NCI-H748 (cell line): ENCODE measurements around the gene CALHM1.
"Not testable (repeated sequence)": the region's sequence is repeated elsewhere in the genome, so short reads cannot be mapped to it uniquely, and the experiment has no call there.

Experiments used
- DNase-seq: peaks from one replicate; lab custom pipeline; 2025; ENCODE audit not compliant: unreplicated experiment; lab: John Stamatoyannopoulos, UW

CALHM1 gene

GRCh38 chr10:103486635-103487409, 28.1 kb upstream of the CALHM1 start:
- DNase-seq, result not testable (repeated sequence)

GRCh38 chr10:103481974-103482531, 23.4 kb upstream of the CALHM1 start:
- DNase-seq, result peak; percentile 55

DNA sequence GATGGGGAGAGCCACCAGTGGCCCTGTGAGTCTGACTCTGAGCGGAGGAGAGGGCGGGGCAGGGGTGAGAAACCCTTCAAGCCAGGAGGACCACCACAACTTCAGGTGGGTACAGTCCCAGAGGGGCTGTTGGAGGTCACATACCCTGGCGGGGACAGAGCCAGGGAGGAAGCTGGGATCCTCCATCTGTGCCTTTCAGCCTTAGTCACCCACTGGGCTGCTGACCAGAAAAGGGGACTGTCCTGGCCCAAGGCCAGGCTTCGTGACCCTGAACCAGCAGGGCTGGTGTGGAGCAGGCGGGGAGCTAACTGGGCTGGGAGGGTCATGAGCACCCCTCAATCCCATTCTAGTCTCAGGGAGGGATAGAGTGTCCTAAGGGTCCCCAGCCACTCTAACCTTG, 21.8 kb upstream of the CALHM1 start:
- no peak for DNase-seq

- no peak for DNase-seq
Measured at GRCh38 chr10:103479135-103479534, 20.4 kb upstream of the CALHM1 start, which contains the start of gene CALHM3. CALHM3 (minus strand) TSS chr10:103479240; CDS start chr10:103479032, 208 bp downstream.

- no peak for DNase-seq
Measured at GRCh38 chr10:103478671-103479070, 20.0 kb upstream of the CALHM1 start.

- no peak for DNase-seq
Measured at GRCh38 chr10:103476046-103476768, 17.5 kb upstream of the CALHM1 start.

DNA sequence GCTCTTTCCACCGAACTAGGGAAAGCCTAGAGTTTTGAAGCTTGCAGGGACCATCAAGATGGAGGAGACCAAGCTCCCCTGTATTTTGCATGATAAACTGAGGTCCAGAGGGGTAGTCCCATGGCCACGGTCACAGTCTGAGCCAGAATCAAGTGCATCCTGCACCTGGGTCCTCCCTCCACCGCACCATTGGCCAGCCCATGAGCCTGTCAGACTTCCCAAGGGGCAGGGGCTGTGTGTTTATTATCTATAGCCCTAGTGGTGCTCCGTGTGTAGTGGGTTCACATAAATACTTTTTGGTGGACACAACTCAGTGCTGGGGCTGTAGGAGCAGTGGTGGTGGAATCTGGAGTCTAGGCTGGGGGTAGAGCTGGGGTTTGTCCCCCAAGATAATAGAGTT, 16.7 kb upstream of the CALHM1 start:
- DNase-seq, result no peak

DNA sequence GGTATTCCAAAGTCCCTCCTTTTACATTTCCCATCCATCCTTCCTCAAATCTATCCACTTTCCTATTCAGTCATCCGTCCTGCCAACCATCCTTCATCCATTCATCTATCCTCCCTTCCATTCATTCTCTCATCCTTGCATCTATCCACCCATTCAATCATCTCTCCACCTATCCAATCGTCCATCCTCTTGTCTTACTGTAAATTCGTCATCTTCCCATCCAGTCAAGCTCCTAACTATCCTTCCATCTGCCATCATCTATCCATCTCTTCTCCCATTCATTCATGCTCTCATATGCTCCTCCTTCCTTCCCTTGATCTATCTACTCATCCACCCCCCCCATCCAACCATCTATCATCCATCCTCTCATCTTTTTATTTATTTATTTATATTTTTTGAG, 15.4 kb upstream of the CALHM1 start:
- DNase-seq, result no peak

GRCh38 chr10:103473261-103473671, 14.6 kb upstream of the CALHM1 start:
- DNase-seq, result no peak

DNA sequence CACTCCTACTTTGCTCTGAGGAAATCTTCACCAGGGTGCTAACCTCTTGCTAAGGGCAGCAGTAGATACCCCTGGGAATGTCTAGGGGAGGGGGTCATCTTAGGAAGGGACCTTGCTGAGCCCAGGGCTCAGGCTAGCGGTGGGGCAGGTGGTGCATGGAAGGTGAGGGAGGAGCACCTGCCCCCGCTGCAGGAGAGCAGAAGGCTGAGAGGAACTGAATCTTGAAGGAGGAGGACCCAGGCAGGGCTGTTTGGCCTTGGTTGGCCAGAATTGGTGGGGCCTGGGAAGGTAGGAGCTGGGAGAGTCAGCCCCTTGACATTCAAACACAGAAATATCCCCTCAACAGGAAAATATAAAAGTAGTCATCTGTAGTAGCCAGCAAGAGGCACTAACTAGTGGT, 13.3 kb upstream of the CALHM1 start:
- no peak for DNase-seq

DNA sequence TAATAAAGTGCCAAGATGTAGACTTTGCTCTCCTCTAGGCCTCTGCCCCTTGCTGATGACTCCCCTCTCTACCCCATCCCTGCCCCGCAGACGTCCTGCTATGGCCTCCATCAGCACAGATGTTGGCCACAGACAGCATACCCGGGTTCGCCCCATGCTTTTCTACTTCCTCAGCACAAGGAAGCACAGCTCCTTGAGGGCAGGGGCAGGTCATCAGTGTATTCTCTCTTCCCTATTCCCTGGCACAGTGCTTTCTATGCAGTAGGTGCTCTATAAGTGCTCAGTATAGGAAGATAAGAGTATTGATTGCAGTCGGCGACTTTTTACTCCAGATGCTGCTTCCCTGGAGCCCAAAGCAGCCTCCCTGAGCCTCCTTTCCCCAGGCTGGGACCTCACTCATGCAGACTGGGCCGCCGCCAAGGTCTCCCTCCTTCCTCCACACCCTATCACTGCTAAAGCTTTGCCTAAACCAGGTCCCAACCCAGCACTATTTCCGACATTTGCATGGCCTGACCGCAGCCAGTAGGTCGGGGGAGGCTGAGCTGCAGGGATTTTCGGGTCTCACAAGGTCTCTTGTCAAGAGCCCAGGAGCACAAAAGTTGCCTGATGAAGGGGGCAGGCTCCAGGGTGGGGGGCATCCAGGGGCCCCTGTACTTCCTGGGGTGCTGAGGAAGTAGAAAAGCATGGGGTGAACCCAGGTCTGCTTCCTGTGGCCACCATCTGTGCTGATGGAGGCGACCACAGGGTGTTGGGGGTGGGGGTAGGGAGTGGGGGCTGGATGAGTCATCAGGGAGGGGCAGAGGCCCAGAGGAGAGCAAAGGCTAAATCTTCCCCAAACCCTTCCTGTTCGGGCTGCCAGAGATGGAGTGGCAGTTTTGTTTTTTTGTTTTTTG, 12.3 kb upstream of the CALHM1 start:
- DNase-seq, result no peak

GRCh38 chr10:103469201-103469600, 10.5 kb upstream of the CALHM1 start:
- no peak for DNase-seq

GRCh38 chr10:103467406-103467805, 8.7 kb upstream of the CALHM1 start:
- no peak for DNase-seq

DNA sequence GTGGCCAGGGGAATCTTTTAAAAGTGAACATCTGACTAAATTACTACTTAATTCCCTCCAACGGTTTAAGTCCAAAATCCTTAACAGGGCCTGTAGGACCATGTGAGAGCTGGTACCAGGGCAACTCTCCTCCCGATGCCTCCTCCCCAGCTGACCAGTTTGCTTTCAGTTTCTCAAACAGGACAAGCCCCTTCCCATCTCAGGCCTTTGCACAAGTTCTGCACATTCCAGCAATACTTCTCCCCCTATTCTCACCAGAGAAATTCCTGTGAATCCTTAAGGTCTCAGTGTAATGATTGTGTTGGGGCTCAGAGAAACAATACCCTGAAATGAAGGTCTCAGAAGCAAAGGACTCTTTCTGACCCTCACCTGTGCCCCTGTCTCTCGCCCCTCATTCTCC, 8.0 kb upstream of the CALHM1 start:
- DNase-seq, result no peak

GRCh38 chr10:103465411-103466179, 6.9 kb upstream of the CALHM1 start:
- DNase-seq, result no peak

DNA sequence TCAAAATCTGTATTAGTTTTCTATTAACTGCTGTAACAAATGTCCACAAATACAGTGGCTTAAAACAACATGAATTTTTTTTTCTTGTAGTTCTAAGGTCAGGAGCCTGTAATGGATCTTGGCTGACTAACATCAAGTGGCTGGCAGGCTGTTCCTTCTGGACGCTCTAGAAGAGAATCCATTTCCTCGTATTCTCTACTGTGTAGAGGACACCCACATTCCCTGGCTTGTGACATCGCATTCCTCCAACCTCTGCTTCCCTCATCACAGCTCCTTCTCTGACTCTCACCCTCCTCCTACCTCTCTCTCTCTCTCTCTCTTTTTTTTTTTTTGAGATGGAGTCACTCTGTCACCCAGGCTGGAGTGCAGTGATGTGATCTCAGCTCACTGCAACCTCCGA, 4.8 kb upstream of the CALHM1 start:
- no peak for DNase-seq

DNA sequence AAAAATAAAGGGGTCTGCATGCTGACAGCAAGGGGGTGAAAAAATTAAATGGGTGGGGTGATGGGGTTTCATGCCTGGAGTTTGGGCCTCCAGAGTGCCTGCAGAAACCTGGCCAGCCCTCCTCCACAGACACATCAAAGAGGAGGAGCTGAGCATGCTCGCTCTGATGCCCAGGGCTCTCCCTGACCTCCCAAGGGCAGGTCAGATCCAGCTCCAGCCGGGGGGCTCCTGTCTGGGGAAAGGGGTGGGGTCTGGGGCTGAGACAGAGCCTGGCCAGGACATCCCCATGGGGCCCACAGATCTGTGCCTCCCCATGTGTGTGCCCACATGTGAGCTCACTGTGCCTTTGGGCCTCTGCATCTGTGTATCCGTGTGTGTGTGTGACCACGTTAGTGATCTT, 915 bp upstream of the CALHM1 start:
- no peak for DNase-seq

DNA sequence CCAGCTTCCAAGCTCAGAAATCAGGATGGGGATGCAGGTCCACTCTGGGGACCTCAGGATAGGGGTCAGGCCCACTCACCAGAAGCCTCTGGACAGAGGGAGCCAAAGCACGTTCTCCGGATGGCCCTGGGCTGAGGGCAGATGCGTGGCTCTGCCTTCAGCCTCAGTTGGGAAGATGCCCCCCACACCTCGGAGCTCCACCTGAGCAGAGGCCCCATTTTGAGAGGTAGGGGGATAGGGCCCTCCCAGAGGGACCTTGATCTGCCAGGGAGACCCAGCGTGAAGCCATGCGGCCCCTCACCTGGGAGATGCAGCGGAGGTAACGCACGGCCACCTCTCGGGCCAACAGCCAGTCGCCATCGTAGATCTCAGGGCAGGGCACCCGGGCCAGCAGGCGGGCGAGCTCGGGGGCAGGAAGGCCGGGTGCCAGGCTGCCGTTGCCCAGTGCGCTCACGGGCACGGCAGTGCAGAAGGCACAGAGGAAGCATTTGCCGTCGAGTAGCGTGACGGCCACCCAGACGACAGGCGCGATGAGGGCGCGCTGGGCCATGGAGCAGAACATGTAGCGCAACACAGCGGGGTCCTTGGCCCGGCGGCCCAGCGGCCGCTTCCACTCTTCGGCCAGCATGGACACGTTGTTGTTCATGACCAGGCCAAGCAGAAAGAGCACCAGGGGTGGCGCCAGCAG, 660 bp downstream of the CALHM1 start:
- DNase-seq, result no peak

- DNase-seq, result no peak
Measured at GRCh38 chr10:103457176-103457712, 1.5 kb downstream of the CALHM1 start.
